ENCODE data around the gene PITPNB. TPM values are rescaled to one million over a fixed set of nuclear protein-coding genes. Genes with fewer than 3 reads are reported as not detected.
A peak's percentile ranks its signal among the peaks of the same experiment; 100 is the strongest.

PITPNB gene
- total RNA-seq, 1 donor from 2014 or later, result 66.6 TPM

DNA sequence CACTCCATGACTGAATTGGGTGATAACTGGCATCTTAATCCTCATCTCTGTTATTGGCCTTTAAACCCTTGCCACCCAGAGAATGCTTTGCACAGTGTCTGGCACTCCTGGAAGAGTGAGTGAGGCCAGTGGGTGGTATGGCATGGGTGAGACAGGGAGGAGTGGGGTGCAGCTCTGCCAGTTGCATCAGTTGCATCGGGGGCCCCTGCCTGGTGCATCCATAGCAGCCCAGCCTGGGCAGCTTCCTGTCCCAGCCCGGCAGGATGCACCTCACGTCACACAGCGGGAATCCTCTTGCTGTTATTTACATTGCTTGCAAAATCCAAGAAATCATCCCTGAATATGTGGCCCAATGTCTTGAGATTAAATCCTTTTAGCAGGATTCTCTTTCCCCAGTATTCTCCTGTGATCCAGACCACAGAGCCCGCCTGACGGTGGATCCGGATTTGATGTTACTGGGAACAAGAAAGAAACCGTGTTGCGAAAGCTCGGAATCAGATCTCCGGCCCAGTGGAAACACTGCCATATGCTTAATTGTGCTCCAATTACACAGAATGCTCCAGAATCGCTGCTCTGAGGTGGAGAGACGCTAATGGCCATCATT lies 79.9 kb downstream of the PITPNB start:
- H3K36me3 Mint-ChIP-seq (ENCODE audit: unreplicated experiment), result peaks cover 12% of the 10 kb centered on the region
- no peak for DNase-seq
- H3K4me3 Mint-ChIP-seq (ENCODE audit: unreplicated experiment), result no peak overlapping the region
- peaks cover 3% of the 10 kb centered on the region for H3K27me3 Mint-ChIP-seq (ENCODE audit: unreplicated experiment)
- H3K27ac Mint-ChIP-seq (ENCODE audit: unreplicated experiment), result no peak overlapping the region
- peaks cover 4% of the 10 kb centered on the region for H3K4me1 Mint-ChIP-seq (ENCODE audit: low read depth, unreplicated experiment)
- TF ChIP-seq, protein P1, sequence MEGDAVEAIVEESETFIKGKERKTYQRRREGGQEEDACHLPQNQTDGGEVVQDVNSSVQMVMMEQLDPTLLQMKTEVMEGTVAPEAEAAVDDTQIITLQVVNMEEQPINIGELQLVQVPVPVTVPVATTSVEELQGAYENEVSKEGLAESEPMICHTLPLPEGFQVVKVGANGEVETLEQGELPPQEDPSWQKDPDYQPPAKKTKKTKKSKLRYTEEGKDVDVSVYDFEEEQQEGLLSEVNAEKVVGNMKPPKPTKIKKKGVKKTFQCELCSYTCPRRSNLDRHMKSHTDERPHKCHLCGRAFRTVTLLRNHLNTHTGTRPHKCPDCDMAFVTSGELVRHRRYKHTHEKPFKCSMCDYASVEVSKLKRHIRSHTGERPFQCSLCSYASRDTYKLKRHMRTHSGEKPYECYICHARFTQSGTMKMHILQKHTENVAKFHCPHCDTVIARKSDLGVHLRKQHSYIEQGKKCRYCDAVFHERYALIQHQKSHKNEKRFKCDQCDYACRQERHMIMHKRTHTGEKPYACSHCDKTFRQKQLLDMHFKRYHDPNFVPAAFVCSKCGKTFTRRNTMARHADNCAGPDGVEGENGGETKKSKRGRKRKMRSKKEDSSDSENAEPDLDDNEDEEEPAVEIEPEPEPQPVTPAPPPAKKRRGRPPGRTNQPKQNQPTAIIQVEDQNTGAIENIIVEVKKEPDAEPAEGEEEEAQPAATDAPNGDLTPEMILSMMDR (IDR thresholded peaks at IDR 0.05; ENCODE audit: partially characterized antibody, unreplicated experiment), result no peak
- peaks cover 6% of the 10 kb centered on the region for H3K9me3 Mint-ChIP-seq (ENCODE audit: unreplicated experiment)

DNA sequence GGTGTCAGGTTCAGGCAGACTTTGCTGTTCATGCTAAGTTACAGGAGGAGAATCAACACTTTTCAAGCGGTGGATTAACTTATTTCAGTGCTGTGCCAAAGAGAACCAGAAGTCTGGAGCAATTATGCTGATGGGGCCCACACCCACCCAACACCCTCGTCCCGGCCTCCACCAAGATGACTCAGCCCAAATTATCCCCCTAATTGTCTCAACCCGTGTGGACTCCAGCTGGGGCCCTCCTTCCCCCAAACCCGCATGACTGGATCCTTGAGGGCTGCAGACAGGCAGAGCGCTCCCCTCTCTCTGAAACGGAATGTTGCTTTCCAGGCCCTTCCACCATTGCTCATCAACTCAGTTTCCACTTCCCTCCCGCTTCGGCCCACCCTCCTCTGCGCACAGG lies 82.9 kb downstream of the PITPNB start:
- Mint-ChIP-seq H3K27ac (ENCODE audit: unreplicated experiment) (peak overlapping the region; percentile 22), H3K9me3 (ENCODE audit: unreplicated experiment) (peaks cover 6% of the 10 kb centered on the region)
- no peak for DNase-seq

DNA sequence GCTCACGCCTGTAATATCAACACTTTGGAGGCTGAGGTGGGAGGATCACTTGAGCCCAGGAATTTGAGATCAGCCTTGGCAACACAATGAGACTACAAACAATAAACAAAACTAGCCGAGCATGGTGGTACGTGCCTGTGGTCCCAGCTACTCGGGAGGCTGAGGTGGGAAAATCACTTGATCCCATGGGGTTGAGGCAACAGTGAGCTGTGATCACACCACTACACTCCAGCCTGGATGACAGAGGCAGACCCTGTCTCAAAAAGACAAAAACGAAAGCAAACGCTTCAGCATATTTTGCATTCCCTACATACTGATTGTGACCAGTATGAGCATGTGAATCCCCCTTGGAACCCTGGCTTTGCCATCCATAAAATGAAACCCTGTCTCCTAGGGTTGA lies 83.6 kb downstream of the PITPNB start:
- DNase-seq, result no peak
- Mint-ChIP-seq H3K4me1 (ENCODE audit: low read depth, unreplicated experiment) (no peaks in the 10 kb centered on the region), H3K27ac (ENCODE audit: unreplicated experiment) (no peak overlapping the region), H3K4me3 (ENCODE audit: unreplicated experiment) (no peak overlapping the region), H3K9me3 (ENCODE audit: unreplicated experiment) (peaks cover 6% of the 10 kb centered on the region), H3K27me3 (ENCODE audit: unreplicated experiment) (peaks cover 3% of the 10 kb centered on the region), H3K36me3 (ENCODE audit: unreplicated experiment) (peaks cover 12% of the 10 kb centered on the region)
- TF ChIP-seq, protein P1 (IDR thresholded peaks at IDR 0.05; ENCODE audit: partially characterized antibody, unreplicated experiment), result no peak

More for the DNA sequence above, 82.9 kb downstream of the PITPNB start:
- Mint-ChIP-seq H3K27me3 (ENCODE audit: unreplicated experiment) (peaks cover 3% of the 10 kb centered on the region), H3K36me3 (ENCODE audit: unreplicated experiment) (peaks cover 12% of the 10 kb centered on the region), H3K4me1 (ENCODE audit: low read depth, unreplicated experiment) (no peaks in the 10 kb centered on the region), H3K4me3 (ENCODE audit: unreplicated experiment) (no peak overlapping the region)
- TF ChIP-seq, protein P1 (IDR thresholded peaks at IDR 0.05; ENCODE audit: partially characterized antibody, unreplicated experiment), result no peak

DNA sequence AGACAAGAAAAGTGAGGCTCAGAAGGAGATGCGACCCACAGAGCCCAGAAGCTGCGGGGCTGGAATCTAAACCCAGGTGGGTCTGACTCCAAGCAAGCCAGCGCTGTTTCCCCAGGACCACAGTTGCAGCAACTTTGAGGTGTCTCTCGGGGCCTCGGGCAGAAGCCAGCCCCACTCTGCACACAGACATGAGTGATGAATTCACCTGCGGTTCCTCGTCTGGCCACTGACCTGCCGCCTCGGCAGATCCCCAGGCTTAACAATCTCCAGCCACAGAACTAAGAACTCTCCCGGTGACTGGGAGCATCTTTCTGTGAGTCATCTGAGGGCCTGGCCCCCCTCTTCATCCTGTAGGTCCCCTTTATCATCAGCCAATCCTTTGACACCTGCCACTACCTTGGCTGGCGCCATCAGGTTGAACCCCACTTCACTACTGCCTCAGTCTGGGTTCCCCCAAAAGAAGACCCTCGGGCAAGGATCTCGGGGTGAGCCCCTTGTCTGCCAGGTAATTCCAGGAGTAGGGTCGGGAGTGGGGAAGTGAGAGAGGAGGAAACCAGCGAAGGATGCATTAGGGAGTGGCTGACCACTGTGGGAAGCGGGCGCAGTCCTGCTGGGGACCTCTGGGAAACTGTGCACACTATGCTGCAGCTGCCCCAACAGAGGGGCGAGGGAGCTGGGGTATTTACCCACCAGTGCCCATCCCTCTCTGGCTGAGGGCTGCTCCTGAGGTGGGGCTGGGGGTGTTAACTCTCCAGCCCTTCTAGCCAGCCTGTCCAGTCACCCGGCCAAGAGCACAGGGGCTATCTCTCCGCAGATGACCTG lies 84.5 kb downstream of the PITPNB start:
- no peak for DNase-seq
- peaks cover 9% of the 10 kb centered on the region for H3K36me3 Mint-ChIP-seq (ENCODE audit: unreplicated experiment)
- no peaks in the 10 kb centered on the region for H3K4me1 Mint-ChIP-seq (ENCODE audit: low read depth, unreplicated experiment)
- no peak overlapping the region for H3K27ac Mint-ChIP-seq (ENCODE audit: unreplicated experiment)
- H3K9me3 Mint-ChIP-seq (ENCODE audit: unreplicated experiment), result peaks cover 6% of the 10 kb centered on the region
- TF ChIP-seq, protein P1 (IDR thresholded peaks at IDR 0.05; ENCODE audit: partially characterized antibody, unreplicated experiment), result no peak
- H3K27me3 Mint-ChIP-seq (ENCODE audit: unreplicated experiment), result peaks cover 3% of the 10 kb centered on the region
- no peak overlapping the region for H3K4me3 Mint-ChIP-seq (ENCODE audit: unreplicated experiment)

DNA sequence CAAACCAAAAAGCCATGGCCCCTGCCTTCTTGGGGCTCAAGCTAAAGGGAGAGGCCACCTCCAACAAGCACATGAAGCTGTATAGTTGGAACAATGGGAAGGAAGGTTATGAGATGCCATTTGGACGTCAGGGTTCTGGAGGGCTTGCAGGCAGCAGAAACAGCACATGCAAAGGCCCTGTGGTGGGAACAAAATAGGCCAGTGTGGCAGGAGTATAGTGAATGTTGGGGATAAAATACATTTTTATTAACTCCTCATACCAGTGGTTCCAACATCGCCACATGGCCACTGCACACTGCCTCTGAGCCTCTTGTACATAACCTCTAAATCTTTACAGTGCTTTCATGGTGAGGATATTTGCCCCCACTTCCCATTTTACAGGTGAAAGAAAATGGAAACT lies 85.3 kb downstream of the PITPNB start:
- no peak for DNase-seq
- TF ChIP-seq, protein P1 (IDR thresholded peaks at IDR 0.05; ENCODE audit: partially characterized antibody, unreplicated experiment), result no peak
- Mint-ChIP-seq H3K36me3 (ENCODE audit: unreplicated experiment) (peaks cover 7% of the 10 kb centered on the region), H3K9me3 (ENCODE audit: unreplicated experiment) (peaks cover 6% of the 10 kb centered on the region), H3K27me3 (ENCODE audit: unreplicated experiment) (peaks cover 3% of the 10 kb centered on the region), H3K4me3 (ENCODE audit: unreplicated experiment) (no peak overlapping the region), H3K4me1 (ENCODE audit: low read depth, unreplicated experiment) (no peaks in the 10 kb centered on the region), H3K27ac (ENCODE audit: unreplicated experiment) (no peak overlapping the region)

All from glutamatergic neuron (in vitro differentiated cells).